OCI-LY3 (cell line): ENCODE results near the gene HNRNPUL1.

Source experiments
- H2AFZ ChIP-seq: fragments of 200-600, 300-600 bp; shearing (Covaris generic); 2 replicates; pipeline ENCODE4 v1.6.0; 2014; ENCODE audit warnings: antibody characterized with exemption, low read depth, low read length
- H3K27ac ChIP-seq: fragments of 200-600, 300-600 bp; sonication (generic); 2 replicates; pipeline ENCODE4 v1.5.1; 2014; ENCODE audit warnings: mild to moderate bottlenecking, low read length, moderate library complexity, mixed read lengths
- H3K27me3 ChIP-seq: fragments of 200-600, 300-600 bp; sonication (generic); 2 replicates; pipeline ENCODE4 v1.6.1; 2014; ENCODE audit warnings: low read depth, low read length, mixed read lengths
- H3K36me3 ChIP-seq: fragments of 200-600, 300-600 bp; sonication (generic); replicated peaks from 2 replicates; pipeline ENCODE3; 2014; ENCODE audit warnings: low read depth, low read length, mixed read lengths
- H3K4me1 ChIP-seq: fragments of 300-600, 200-600 bp; sonication (generic); 2 replicates; pipeline ENCODE4 v1.6.1; 2014; ENCODE audit warnings: low read length, mixed read lengths
- H3K4me2 ChIP-seq: fragments of 200-600, 300-600 bp; sonication (generic); 2 replicates; pipeline ENCODE4 v1.6.1; 2014; ENCODE audit warnings: low read length, mixed read lengths
- H3K4me3 ChIP-seq: fragments of 300-600, 200-600 bp; sonication (generic); 2 replicates; pipeline ENCODE4 v1.5.1; 2014; ENCODE audit warnings: antibody characterized with exemption, mild to moderate bottlenecking, low read length, moderate library complexity
- H3K79me2 ChIP-seq: fragments of 300-600, 200-600 bp; shearing (Covaris generic); 2 replicates; pipeline ENCODE4 v1.6.1; 2014; ENCODE audit warnings: mild to moderate bottlenecking, low read length, mixed read lengths
- H3K9ac ChIP-seq: fragments of 300-600, 200-600 bp; shearing (Covaris generic); 2 replicates; pipeline ENCODE4 v1.6.0; 2014; ENCODE audit warnings: mild to moderate bottlenecking, low read length, moderate library complexity
- H3K9me3 ChIP-seq: fragments of 200-600, 300-600 bp; shearing (Covaris generic); 2 replicates; pipeline ENCODE4 v1.6.1; 2014; ENCODE audit warnings: low read length, mixed read lengths; ENCODE audit not compliant: insufficient read depth
- H4K20me1 ChIP-seq: fragments of 200-600, 300-600 bp; sonication (generic); 2 replicates; pipeline ENCODE4 v1.6.1; 2016; ENCODE audit warnings: low read length, mixed read lengths; ENCODE audit not compliant: insufficient read depth
- EZH2phosphoT487 ChIP-seq: fragments of 200-600 bp; shearing (Covaris generic); IDR thresholded peaks from 2 replicates; pipeline ENCODE4 v1.6.1; 2018; ENCODE audit warnings: antibody characterized with exemption, mixed run types, low read depth
- TF ChIP-seq, protein P1 (sequence below): fragments of 200-600, 300-600 bp; sonication (generic); IDR thresholded peaks from 2 replicates; pipeline ENCODE4 v1.5.1; 2014; ENCODE audit warnings: antibody characterized with exemption, low read length, low read depth

The HNRNPUL1 gene

DNA sequence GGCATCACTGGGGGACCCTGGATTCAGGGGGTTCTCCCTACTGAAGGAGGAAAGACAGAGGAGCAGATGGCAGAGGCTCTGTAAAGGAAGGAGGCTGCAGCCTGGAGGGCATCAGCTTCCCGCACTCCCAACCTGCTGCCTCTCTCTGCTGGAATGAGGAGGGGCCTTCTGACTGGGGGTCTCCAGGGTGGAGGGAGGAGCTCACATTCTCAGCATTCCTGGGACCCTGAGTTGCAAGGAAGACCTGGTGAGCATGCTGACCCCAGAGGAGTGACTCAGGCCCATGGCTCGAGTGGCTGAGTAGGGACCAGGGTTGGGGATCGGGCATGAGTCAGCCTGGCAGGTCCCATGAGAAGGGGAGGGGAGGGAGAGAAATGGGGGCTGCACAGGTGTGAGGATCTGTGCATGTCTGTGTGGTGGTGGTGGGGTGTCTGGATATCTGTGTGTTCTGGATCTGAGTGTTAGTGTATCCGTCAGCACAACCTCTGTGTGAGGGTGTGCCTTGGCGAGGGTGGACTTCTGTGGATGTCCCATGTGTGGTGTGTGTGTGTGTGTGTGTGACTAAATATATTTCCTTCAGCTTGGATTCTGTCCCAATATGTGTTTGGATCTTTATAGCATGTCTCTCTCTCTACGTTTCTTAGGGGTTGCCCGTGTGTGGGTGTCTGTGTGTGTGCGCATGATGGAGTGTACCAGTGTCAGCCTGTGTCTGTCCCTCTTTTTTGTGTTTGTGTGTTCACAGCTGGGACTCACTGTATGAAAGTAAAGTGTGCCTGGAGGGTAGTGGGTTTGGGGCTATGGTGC is 40.5 kb upstream of the HNRNPUL1 start:
- Histone ChIP-seq H3K36me3 (no peaks in the 10 kb centered on the region), H3K79me2 (no peaks in the 10 kb centered on the region), H3K4me1 (no peaks in the 10 kb centered on the region), H3K27ac (no peak overlapping the region), H3K27me3 (peaks cover 17% of the 10 kb centered on the region), H3K4me3 (no peak overlapping the region), H2AFZ (no peak overlapping the region), H4K20me1 (no peaks in the 10 kb centered on the region), H3K4me2 (no peak overlapping the region), H3K9me3 (no peaks in the 10 kb centered on the region), H3K9ac (no peak overlapping the region)
- no peak for TF ChIP-seq EZH2phosphoT487
- TF ChIP-seq, protein P1, sequence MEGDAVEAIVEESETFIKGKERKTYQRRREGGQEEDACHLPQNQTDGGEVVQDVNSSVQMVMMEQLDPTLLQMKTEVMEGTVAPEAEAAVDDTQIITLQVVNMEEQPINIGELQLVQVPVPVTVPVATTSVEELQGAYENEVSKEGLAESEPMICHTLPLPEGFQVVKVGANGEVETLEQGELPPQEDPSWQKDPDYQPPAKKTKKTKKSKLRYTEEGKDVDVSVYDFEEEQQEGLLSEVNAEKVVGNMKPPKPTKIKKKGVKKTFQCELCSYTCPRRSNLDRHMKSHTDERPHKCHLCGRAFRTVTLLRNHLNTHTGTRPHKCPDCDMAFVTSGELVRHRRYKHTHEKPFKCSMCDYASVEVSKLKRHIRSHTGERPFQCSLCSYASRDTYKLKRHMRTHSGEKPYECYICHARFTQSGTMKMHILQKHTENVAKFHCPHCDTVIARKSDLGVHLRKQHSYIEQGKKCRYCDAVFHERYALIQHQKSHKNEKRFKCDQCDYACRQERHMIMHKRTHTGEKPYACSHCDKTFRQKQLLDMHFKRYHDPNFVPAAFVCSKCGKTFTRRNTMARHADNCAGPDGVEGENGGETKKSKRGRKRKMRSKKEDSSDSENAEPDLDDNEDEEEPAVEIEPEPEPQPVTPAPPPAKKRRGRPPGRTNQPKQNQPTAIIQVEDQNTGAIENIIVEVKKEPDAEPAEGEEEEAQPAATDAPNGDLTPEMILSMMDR = no peak

DNA sequence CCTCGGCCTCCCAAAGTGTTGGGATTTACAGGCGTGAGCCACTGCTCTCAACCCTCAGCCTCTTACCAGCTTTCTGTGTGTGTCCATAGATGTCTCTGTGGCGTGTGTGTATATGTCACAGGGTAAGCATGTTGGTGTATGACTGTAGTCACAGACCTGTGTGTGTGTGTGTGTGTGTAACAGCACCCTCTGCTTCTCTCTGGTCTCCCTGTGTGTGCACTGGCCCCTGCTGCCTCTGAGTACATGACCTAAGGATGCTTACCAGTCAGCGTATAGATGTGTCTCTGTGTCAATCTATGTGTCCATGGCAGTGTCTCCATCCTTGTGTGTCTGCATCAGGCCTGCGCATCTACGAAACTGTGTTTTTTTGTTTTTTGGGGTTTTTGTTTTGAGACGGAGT is 39.5 kb upstream of the HNRNPUL1 start:
- Histone ChIP-seq H3K4me2 (no peak overlapping the region), H4K20me1 (no peaks in the 10 kb centered on the region), H3K79me2 (no peaks in the 10 kb centered on the region), H3K36me3 (no peaks in the 10 kb centered on the region), H3K4me3 (no peak overlapping the region), H3K9me3 (no peaks in the 10 kb centered on the region), H3K9ac (no peak overlapping the region), H3K4me1 (no peaks in the 10 kb centered on the region), H3K27ac (no peak overlapping the region), H3K27me3 (peaks cover 17% of the 10 kb centered on the region), H2AFZ (no peak overlapping the region)
- no peak for TF ChIP-seq EZH2phosphoT487
- TF ChIP-seq, protein P1 = no peak

DNA sequence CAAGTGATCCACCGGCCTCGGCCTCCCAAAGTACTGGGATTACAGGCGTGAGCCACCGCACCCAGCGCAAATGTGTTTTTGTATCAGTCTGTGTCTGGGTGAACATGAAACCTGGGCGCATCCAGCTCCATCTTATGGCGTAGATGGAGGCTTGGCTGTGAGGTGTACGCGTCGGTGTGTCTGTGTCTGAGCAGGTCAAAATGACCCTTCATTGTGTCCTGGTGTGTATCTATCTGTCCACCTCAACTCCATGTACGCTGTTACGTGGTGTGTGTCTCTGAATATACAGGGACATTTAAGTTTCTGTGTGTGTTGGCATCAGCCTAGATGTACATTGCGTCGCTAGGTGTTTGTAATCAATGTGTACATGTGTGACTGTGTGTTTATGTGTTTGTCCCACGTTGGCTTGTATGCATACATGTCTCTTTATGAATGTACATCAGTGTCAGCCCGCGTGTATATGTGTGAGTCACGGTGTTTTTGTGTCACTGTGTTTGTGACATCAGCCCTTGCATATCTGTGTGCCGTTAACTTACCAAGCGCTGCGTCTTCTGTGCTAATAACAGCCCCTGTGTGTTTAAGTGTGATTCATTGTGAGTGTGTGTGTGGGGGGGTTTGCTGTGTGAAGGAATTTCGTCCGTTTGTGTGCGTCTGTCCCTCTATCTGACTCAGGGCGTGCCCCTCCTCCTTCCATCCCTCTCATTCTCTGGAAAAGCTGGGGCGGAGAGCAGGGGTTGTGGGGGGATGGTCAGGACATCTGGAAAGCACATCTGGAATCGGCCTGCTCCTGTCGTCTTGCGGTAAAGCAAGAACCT is 38.7 kb upstream of the HNRNPUL1 start:
- Histone ChIP-seq H2AFZ (no peak overlapping the region), H3K79me2 (no peaks in the 10 kb centered on the region)

More for the DNA sequence above, 38.7 kb upstream of the HNRNPUL1 start:
- no peak overlapping the region for H3K9ac ChIP-seq
- no peaks in the 10 kb centered on the region for H3K36me3 ChIP-seq
- H3K4me1 ChIP-seq = no peaks in the 10 kb centered on the region
- no peaks in the 10 kb centered on the region for H4K20me1 ChIP-seq
- H3K4me2 ChIP-seq = no peak overlapping the region
- no peak overlapping the region for H3K27ac ChIP-seq
- no peak overlapping the region for H3K4me3 ChIP-seq
- no peaks in the 10 kb centered on the region for H3K9me3 ChIP-seq
- TF ChIP-seq, protein P1 = no peak
- TF ChIP-seq EZH2phosphoT487 = no peak
- peaks cover 10% of the 10 kb centered on the region for H3K27me3 ChIP-seq
